Uterus (tissue), 4 donors: ENCODE measurements around the gene GAS7. TPM values are rescaled to one million over a fixed set of nuclear protein-coding genes. Genes with fewer than 3 reads are reported as not detected.
A peak's percentile ranks its signal among the peaks of the same experiment; 100 is the strongest.
"Not testable (repeated sequence)": the region's sequence is repeated elsewhere in the genome, so short reads cannot be mapped to it uniquely, and the experiment has no call there.

ENCODE experiments used
- DNase-seq, 2 donors: peaks; one replicate each; pipeline ENCODE4 v3.0.0-alpha.2; 2019 to 2020
- H3K27ac ChIP-seq, 2 donors: fragments of 200-600 bp; sonication (generic); 1 replicate in 1 of 2; 2 replicates in 1 of 2; pipeline ENCODE4 v1.5.1; 2016 to 2018
- H3K27me3 ChIP-seq, 2 donors: fragments of 200-600 bp; sonication (generic); one replicate each; pipeline ENCODE4 v1.5.1; 2018 to 2019; ENCODE audit warnings: control low read depth in 1 of 2
- H3K36me3 ChIP-seq, 2 donors: fragments of 200-600 bp; sonication (generic); one replicate each; pipeline ENCODE4 v1.5.1; 2019; ENCODE audit warnings: control low read depth in 1 of 2
- H3K4me1 ChIP-seq, 2 donors: fragments of 200-600 bp; sonication (generic); one replicate each; pipeline ENCODE4 v1.5.1; 2018 to 2019; ENCODE audit warnings: control low read depth in 1 of 2
- H3K4me3 ChIP-seq, 2 donors: fragments of 200-600 bp; sonication (generic); 1 replicate in 1 of 2; 2 replicates in 1 of 2; pipeline ENCODE4 v1.5.1; 2018 to 2019; ENCODE audit warnings: mild to moderate bottlenecking in 1 of 2
- H3K9me3 ChIP-seq, 2 donors: fragments of 200-600 bp; sonication (generic); one replicate each; pipeline ENCODE4 v1.5.1; 2019; ENCODE audit warnings: control low read depth in 1 of 2
- POLR2A ChIP-seq, 2 donors: fragments of 450-650 bp; IDR thresholded peaks; one replicate each; pipeline ENCODE4 v1.6.1; 2016; ENCODE audit warnings: antibody characterized with exemption in 2 of 2, mild to moderate bottlenecking in 1 of 2, moderate library complexity in 1 of 2
- intact Hi-C: fragments of 100-400 bp; cut with DNase I; formaldehyde crosslinking; loops from one replicate; pipeline ENCODE4 v1.15.1; 2023; ENCODE audit warnings: low total_unique reads
- total RNA-seq, 4 donors: library from RNA; depleted of rRNA in 3 of 4; stranded (reverse); fragments of >200 nt in 3 of 4; gene quantifications; one replicate each; pipeline versions ENCODE4 v1.1.0 to v1.2.4, GENCODE V29; 2014 to 2023
- TF ChIP-seq, protein P1 (sequence below), 4 experiments: fragments of 200-600 bp in 2 of 4; fragments of 450-650 bp in 2 of 4; sonication (generic) in 2 of 4; IDR thresholded peaks; one replicate each; pipeline ENCODE4 v1.5.1; 2016 to 2019; ENCODE audit warnings: antibody characterized with exemption in 4 of 4, mild to moderate bottlenecking in 2 of 4, moderate library complexity in 1 of 4
- donor health status: DM: yes; HTN: yes; CAD: no.

The GAS7 gene
- total RNA-seq, 4 donors from 2014 or later: 12.8 to 95.9 (median 40.8) TPM

DNA sequence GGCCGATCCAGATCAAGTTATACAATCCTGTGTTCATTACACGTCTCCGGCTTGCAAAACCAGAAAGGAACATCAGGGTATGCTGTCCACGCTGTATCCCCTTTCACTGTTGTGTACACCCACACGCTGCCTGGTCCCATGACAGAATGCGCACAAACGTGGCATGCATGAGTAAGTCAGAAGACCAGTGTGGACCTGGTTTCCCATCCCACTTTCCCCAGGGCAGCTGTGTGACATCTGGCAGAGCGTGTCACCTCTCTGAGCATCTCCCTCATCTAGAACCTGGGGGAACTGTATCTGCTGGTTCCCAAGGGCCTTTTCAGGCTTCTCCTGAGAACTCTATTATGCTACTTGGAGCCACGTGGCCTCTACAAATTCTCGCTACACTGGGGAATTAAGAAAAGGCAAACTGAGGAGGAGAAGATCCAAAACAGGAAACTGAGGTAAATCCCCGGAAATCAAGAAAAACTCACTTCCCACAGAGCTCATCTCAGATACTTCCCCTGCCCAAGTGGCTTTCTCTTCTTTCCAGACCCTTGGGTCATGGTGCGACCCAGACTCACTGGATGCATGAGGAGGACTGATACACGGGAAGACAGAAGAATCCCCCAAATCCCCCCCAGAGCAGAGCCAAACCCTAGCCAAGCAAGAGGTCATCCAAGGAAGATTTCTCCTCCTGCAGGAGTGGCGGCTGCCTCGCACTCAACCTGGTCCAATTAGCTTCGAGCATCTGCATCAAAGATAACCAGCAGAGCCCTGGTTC lies 139.3 kb downstream of the GAS7 start:
- intact Hi-C loops: no loop called here
- Histone ChIP-seq H3K27ac (no peak overlapping the region), H3K9me3 (no peaks in the 10 kb centered on the region), H3K27me3 (no peaks in the 10 kb centered on the region), H3K4me1 (peaks cover 0 to 11% of the 10 kb centered on the region in 2 donors), H3K36me3 (no peaks in the 10 kb centered on the region), H3K4me3 (no peak overlapping the region)
- DNase-seq: peak in 1 of 2 donors; percentile 18
- TF ChIP-seq, protein P1, sequence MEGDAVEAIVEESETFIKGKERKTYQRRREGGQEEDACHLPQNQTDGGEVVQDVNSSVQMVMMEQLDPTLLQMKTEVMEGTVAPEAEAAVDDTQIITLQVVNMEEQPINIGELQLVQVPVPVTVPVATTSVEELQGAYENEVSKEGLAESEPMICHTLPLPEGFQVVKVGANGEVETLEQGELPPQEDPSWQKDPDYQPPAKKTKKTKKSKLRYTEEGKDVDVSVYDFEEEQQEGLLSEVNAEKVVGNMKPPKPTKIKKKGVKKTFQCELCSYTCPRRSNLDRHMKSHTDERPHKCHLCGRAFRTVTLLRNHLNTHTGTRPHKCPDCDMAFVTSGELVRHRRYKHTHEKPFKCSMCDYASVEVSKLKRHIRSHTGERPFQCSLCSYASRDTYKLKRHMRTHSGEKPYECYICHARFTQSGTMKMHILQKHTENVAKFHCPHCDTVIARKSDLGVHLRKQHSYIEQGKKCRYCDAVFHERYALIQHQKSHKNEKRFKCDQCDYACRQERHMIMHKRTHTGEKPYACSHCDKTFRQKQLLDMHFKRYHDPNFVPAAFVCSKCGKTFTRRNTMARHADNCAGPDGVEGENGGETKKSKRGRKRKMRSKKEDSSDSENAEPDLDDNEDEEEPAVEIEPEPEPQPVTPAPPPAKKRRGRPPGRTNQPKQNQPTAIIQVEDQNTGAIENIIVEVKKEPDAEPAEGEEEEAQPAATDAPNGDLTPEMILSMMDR (IDR thresholded peaks at IDR 0.05): no peak
- no peak for TF ChIP-seq POLR2A (IDR thresholded peaks at IDR 0.05)

DNA sequence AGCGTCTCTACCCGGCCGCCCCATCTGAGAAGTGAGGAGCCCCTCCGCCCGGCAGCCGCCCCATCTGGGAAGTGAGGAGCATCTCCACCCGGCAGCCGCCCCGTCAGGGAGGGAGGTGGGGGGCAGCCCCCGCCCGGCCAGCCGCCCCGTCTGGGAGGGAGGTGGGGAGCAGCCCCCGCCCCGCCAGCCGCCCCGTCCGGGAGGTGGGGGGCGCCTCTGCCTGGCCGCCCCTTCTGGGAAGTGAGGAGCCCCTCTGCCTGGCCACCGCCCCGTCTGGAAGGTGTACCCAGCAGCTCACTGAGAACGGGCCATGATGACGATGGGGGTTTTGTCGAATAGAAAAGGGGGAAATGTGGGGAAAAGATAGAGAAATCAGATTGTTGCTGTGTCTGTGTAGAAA lies 140.9 kb downstream of the GAS7 start:
- intact Hi-C loops, H3K27ac ChIP-seq, H3K9me3 ChIP-seq, H3K36me3 ChIP-seq, H3K27me3 ChIP-seq, H3K4me3 ChIP-seq, DNase-seq: not testable (repeated sequence)
- H3K4me1 ChIP-seq: peaks cover 0 to 11% of the 10 kb centered on the region in 2 donors

DNA sequence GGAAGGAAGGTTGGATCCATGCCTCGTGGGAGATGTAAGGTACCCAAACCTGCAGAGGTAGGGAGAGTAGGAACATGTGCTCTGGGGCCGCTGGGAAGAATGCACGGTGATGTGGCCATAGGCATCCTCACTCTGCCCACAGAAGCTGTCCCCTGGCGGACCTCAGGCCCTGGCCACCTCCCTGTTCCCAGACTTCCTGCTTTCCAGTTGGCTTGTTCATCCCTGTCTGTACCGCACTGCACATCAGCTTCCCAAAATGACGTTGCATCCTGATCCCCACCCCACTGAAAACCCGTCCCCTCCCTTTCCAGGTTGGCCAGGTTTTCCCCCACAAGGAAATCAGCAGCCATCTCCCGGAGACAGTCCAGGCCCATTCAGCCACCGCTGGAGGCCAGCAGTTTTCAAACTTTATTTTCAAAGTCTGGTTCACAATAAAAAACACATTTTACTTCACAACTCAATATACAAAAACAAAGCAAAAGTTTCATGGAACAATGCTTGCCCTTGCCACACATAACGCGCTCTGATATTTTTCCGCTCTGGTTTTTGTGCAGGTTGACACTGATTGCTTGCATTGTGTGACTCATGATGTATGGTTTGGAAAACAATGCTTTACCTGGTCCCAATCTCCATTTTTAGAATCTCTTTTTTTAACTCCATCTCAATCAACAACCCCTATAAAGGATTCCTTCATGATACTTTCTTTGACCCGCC lies 143.0 kb downstream of the GAS7 start:
- TF ChIP-seq, protein P1 (IDR thresholded peaks at IDR 0.05): no peak
- TF ChIP-seq POLR2A (IDR thresholded peaks at IDR 0.05): no peak
- Histone ChIP-seq H3K36me3 (no peaks in the 10 kb centered on the region), H3K9me3 (no peaks in the 10 kb centered on the region), H3K27ac (peak overlapping the region; percentile 27 to 30), H3K4me3 (no peak overlapping the region), H3K4me1 (peaks cover 0 to 1% of the 10 kb centered on the region in 2 donors), H3K27me3 (no peaks in the 10 kb centered on the region)
- DNase-seq: no peak
- intact Hi-C loops: no loop called here

DNA sequence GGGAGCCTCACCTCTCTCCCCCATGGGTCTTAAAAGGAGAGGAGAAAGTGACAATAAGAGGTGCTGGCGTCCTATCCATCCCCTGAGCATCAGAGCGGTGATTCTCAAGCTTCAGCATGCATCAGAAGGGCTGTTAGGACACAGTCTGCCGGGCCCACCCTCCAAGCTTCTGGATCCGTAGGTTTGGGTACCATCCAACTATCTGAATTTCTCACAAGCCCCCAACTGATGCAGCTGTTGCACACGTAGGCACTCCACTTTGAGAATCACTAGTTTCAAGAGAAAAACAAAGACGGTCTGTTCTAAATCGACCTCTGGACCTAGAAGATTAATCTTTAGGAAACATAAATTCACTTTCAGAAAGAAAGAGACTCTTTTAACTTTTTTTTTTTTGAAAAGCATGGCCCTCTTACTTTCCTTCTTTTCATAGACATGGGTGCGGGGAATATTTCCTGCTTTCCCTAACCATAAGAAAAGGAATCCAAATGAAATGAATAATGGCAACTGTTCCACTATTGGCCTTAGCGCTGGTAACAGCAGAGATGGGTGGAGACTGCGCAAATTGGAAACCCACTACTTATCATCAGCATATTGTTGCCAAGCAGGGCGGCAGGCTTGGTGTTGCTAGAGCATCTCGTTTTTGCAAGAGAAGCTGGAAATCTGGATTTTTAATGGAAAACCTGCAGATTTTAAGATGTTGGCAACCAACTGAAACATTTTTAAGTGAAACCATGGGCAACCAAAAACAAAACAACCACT lies 144.4 kb downstream of the GAS7 start:
- no peaks in the 10 kb centered on the region for H3K36me3 ChIP-seq
- intact Hi-C loops: no loop called here
- no peaks in the 10 kb centered on the region for H3K4me1 ChIP-seq
- H3K4me3 ChIP-seq: no peak overlapping the region
- DNase-seq: no peak
- no peaks in the 10 kb centered on the region for H3K27me3 ChIP-seq
- peak overlapping the region; percentile 38 to 43 for H3K27ac ChIP-seq
- no peaks in the 10 kb centered on the region for H3K9me3 ChIP-seq
- no peak for TF ChIP-seq POLR2A (IDR thresholded peaks at IDR 0.05)

DNA sequence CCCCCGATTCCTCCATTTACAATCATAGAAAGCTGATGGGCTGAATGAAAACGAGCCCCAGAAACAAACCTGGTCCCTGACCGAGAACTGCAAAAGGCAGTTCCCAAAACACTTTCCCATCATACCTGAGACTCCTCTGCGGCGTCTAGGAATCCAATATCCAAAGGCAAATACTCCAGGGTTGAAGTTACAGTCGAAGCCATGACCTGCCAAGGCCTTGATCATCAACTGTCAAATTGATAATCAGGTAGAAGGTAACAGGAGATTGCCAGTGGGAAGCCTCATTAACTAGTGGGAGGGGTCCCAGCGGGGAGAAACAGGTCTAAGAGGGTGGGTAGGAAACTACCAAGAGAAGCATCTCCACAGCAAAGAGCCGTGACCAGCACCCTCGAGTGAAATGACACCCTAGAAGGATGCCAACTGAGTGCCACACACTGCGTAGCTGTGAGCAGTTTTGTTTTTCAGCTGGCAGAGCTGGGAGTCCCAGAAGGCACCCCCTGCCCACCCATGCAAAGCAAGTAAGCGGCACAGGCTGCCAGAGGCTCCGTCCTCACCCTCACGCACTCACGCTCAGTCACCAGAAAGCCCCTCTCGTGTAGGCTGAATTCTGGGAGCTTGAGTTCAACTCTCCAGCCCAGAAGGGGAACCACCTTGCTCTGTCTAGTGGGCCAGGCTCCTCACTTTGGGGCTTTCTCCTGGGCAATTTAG lies 146.1 kb downstream of the GAS7 start:
- H3K36me3 ChIP-seq: no peaks in the 10 kb centered on the region
- no peak overlapping the region for H3K4me3 ChIP-seq
- H3K4me1 ChIP-seq: no peaks in the 10 kb centered on the region
- no peak for TF ChIP-seq POLR2A (IDR thresholded peaks at IDR 0.05)
- TF ChIP-seq, protein P1 (IDR thresholded peaks at IDR 0.05): no peak
- H3K27me3 ChIP-seq: no peaks in the 10 kb centered on the region
- DNase-seq: no peak
- H3K9me3 ChIP-seq: no peaks in the 10 kb centered on the region
- intact Hi-C loops: no loop called here
- H3K27ac ChIP-seq: peak overlapping the region in 1 of 2 donors; percentile 38
